Measurements from ENCODE around the gene GOLT1A.

Gene GOLT1A

GRCh38 chr1:204213668-204214662 lies at the start of gene GOLT1A:
Gene GOLT1A, minus strand, starts transcription at chr1:204213988. Its CDS starts 82 bp downstream, at chr1:204213906.
- DNase-seq (ENCODE audit: low read depth), result no peak

DNA sequence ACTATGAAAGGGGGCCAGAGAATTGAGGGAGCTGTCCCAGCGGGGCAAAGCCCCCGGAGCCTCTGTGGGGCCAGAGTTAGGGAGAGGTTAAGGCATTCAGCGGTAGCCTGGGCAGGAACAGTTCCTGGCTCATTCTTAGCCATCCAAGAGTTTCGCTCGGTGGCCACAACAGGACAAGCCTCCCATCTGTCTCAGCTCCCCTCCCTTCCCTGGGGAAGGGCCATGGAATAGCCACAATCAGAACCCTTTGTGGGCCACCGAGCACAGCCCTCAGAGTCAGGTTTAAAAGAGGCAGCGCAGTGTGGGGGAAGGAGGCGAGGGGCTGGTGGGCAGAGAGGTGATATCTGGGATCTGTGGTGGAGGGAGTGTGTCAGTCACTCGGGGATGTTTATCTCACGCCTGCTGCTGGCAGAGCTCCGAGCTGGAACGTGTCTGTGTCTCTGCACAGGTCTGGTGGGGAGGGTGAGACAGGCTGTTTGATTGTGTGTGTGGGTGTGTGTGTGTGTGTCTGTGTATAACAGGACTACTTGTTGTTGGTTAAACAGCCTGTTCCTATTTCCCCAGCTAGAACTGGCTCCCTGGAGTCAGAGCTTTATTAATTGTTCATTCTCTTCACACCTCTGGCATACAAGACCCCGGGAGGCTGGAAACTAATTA lies 49.6 kb upstream of the GOLT1A start:
- DNase-seq (ENCODE audit: low read depth), result no peak

DNA sequence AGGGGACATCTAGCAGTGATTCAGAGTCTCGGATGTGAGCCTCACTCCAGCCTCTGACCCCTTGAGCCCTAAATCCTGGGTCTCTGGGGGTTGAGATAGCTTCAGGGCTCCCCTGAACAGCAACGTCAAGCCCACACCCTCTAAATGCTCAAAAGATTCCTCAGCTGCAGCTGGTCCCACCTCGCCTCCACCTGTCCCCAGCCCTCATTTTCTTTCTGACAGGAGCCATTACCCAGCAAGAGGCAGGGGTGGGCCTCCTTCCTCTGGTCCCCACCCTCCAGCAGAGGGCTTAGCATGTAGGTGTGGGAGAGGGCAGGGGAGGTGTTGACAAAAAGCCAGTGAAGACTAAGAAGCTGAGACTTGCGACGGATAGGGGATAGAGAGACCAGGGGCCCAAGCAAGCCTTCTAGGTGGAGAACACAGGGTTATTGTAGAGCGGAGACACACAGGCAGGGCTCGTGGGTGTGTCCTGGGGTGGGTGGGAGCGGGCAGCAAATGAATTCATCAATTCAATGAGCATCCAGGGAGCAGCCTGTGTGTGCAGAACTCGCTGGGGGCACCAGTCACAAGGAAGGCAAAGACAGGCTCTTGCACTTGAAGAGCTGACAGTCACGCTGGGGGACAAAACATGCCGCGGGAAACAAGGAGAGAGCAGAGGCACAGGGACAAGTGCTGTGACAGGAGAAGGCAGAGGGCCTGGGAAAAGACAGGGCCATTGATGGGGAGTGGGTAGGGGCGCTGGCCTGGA lies 48.9 kb upstream of the GOLT1A start:
- DNase-seq (ENCODE audit: low read depth), result no peak

DNA sequence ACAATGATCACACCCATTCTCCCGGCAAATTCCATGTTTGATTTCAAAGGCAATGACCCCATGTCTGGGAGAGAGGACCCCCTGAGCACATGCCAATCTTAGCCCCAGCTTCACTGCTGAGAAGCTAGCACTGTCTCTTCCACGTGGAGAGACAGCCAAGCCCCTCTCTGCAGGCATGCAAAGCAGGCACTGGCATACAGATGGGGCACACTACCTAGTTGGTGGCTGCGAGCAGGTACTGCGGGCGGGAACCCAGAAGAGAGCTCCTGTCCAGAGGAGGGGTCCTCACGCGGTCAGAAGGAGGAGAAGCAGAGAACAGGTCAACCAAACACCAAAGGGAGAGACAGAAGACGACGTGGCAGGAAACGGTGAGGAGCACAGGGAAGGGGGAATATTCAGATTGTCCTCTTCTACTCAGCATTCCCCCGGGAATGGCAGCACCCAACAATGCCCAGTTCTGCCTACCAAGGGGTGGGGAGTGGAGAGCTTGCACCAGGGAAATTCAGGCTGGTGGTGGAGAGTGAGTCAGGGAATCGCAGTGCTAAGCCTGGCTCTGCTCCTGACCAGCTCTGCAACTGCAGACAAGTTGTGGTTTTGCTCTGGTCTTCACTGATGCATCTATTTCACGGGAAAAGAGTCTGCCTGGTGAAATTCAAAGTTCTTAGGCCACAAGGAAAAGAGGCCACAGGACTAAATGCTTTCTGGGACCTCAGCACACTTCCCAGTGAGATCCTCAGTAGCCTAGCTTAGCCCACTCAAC lies 48.1 kb upstream of the GOLT1A start:
- no peak for DNase-seq (ENCODE audit: low read depth)

- DNase-seq (ENCODE audit: low read depth), result no peak
Observed at GRCh38 chr1:204261266-204261665, 47.5 kb upstream of the GOLT1A start.

- no peak for DNase-seq (ENCODE audit: low read depth)
Observed at GRCh38 chr1:204260601-204261197, 46.9 kb upstream of the GOLT1A start.

DNA sequence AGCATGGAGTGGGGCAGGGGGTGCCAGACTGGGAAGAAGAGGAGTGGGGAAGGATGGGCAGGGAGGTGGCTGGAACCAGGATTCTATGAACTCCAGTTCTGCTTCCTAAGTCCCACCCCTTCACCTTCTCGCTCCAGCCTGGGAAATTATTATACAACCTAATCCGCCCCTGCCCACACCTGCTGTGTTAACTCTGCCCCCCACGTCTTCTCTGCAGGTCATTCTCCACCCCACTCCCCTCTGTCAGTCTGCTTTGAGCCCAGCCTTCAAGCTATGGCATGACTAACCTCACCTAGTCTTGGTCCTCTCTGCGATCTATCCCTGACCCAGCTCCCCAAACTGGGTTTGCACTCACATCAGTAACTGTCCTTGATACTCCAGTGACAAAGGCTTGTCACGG lies 46.0 kb upstream of the GOLT1A start:
- no peak for DNase-seq (ENCODE audit: low read depth)

DNA sequence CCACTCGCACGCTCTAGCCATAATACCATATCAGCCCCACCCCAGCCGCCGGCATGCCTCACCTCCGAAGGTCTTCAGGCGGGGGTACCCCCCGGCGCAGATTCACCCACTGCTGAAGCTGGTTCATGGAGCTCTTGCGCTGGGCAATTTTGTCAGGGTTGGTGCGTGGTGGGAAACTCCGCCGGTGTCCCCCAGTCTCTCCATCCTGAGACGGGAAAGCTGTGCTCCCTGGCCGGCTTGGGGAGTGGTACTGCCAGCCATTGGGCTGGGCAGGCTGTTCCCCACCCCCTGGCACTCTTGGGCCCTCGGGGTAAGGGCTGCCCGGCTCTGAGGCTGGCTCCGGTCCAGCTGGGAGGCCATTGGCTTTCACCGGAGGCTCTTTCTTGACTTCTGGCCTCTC lies 45.4 kb upstream of the GOLT1A start:
- no peak for DNase-seq (ENCODE audit: low read depth)

GRCh38 chr1:204258213-204259115 lies 44.7 kb upstream of the GOLT1A start:
- no peak for DNase-seq (ENCODE audit: low read depth)

DNA sequence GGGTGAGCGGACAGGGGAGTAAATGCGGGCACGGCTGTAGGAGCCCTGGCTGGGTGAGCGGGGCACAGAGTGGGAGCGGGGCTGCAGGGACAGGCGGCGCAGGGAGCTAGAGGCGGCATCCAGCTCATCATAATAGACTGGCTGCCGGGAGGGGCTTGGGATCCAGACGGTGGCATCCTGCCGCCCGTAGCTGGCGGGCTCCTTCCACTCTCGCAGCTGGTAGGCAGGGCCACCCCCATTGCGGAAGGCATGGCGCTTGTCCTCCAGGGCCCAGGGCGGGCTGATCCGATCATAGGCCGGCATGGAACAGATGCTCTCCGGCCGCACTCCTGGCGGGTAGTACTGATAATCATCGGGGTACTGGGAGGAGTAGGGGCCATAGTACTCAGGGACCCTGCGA lies 43.7 kb upstream of the GOLT1A start:
- DNase-seq (ENCODE audit: low read depth), result no peak

DNA sequence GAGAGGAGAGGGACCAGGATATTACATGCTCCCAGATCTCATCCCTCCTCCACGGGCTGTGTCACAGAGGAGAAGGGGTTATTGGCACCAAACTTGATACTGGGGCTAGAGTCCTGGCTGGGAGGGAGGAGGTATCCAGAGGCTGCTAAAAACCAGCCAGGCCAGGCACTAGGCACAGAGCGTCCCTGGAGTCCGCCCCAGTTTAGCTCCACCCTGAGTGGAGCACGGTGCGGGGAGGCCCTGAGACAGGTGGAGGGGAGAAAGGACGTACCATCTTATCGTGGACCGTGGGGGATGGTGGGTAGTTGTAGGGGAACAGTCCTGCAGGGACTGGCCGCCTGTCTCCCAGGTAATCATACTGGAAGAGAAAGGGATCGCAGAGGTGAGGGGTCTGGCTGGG lies 42.7 kb upstream of the GOLT1A start:
- DNase-seq (ENCODE audit: low read depth), result no peak

DNA sequence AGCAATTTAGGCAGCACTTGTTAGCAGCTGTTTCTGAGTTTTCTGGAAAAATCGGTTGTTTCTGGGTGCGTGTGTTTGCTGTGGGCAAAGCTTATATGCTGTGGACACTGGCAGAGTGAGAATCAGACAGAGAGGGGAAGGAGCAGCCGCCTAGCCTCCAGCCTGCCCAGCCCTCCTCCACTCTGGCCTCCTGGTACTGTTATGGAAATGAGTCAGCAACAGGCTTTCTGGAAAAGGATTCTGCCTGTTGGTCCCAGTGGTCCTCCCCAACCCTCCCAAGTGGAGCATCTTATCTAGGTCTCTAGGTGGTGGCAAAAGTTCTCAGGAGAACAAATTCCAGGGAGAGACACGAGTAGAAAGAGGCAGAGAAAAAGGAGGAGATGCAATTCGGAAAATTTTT lies 42.2 kb upstream of the GOLT1A start:
- no peak for DNase-seq (ENCODE audit: low read depth)

GRCh38 chr1:204255225-204255624 lies 41.4 kb upstream of the GOLT1A start:
- no peak for DNase-seq (ENCODE audit: low read depth)

DNA sequence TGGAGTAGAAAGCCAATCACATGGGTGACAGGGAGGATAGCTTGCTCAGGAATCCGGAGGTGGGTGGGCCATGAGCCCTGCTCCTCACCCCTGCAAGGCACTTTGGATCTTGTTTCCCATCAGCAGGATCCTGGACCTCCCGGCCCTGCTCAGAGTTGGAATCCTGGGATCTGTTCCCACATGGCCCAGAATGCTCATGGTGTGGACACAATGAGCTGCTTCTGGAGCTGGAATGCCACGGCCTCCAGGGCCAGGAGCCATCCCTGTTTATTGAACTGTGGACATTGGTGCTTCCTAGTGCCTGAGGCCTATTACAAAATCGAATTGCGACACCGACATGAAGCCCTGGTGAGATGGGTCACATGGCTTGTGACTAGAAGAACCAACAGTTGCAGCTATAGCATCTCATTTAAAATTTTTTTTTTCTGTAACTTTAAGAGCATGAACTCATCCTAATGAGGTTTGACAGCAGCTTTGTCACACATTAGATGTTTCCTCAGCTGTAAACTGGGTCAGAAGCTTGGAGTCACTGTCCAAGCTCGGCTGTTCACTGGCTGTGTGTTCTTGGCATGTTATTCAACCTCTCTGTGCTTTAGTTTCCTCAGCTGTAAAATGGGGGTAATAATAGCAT lies 40.4 kb upstream of the GOLT1A start:
- no peak for DNase-seq (ENCODE audit: low read depth)

- no peak for DNase-seq (ENCODE audit: low read depth)
Observed at GRCh38 chr1:204251926-204252689, 38.3 kb upstream of the GOLT1A start.

GRCh38 chr1:204251286-204251685 lies 37.5 kb upstream of the GOLT1A start:
- no peak for DNase-seq (ENCODE audit: low read depth)

DNA sequence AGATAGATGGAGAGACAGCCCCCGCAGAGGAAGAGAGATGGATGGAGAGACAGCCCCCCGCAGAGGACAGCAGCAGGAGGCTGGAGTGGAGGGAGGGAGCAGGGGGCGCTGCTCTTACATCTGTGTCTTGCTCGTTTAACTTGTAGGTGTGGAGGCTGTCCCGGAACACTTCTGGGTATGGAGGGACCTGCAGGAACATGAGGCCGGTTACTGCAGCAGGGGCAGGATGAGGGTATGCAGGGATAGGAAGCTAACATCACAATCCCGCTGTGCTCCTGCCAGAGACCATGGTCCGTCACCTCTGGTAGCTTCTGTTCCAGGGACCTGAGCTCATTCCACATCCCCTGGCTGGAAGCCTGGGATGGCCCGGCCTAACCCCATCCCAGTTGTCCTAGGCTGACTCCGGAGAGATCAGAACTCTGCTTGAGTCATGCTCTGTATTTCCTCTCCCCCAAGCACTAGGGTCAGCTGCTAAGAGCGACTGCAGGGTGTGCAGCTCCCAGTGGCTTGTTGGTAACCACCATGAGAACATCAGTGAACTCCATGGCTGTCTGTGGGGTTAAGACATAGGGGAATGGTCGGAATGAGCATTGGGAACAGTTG lies 36.7 kb upstream of the GOLT1A start:
- no peak for DNase-seq (ENCODE audit: low read depth)

GRCh38 chr1:204249736-204250427 lies 36.1 kb upstream of the GOLT1A start:
- no peak for DNase-seq (ENCODE audit: low read depth)
